Measurements from ENCODE around the gene ATP2B3. TPM values are rescaled to one million over a fixed set of nuclear protein-coding genes. Genes with fewer than 3 reads are reported as not detected.
A peak's percentile ranks its signal among the peaks of the same experiment; 100 is the strongest.

ATP2B3 gene
- polyA plus RNA-seq, 1 donor from 2014 or later: 5.3 TPM

DNA sequence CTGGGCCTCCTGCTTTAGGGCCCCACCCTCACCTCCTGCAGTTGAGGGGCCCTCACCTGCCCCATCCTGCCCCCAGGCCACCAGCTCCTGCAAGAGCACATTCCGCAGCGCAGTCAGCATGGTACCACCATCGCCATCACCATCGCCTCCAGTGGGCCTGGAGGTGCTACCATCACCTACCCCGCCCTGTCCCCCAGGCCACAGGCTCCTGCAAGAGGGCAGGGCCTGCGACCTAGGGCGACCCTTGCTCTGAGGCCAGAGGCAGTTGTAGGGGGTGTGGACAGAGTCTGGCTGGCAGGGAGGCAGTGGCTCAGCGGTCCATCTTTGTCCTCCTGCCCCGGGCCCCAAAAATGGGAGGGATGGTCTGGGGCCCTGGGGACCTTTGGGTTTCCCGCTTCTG lies 43.2 kb upstream of the ATP2B3 start:
- Histone ChIP-seq H3K79me2 (replicated peaks; ENCODE audit: insufficient read depth, low read length) (no peaks in the 10 kb centered on the region), H3F3A (ENCODE audit: insufficient read depth, low read length, poor library complexity, severe bottlenecking) (no peaks in the 10 kb centered on the region), H4K20me1 (ENCODE audit: insufficient read depth) (no peaks in the 10 kb centered on the region), H3K9me2 (ENCODE audit: insufficient read depth, low read length) (no peaks in the 10 kb centered on the region), H3K27me3 (ENCODE audit: insufficient read depth, low read depth, low read length) (peaks cover 5% of the 10 kb centered on the region), H3K9ac (ENCODE audit: low read length) (no peak overlapping the region), H3K36me3 (ENCODE audit: insufficient read depth, low read length) (no peaks in the 10 kb centered on the region), H3K27ac (ENCODE audit: low read length) (no peak overlapping the region), H3K4me2 (ENCODE audit: low read length) (no peak overlapping the region), H3K9me3 (ENCODE audit: low read length) (no peaks in the 10 kb centered on the region), H2AFZ (ENCODE audit: low read depth, low read length) (no peak overlapping the region), H3K4me3 (ENCODE audit: low read length) (no peak overlapping the region)
- TF ChIP-seq, protein P1, sequence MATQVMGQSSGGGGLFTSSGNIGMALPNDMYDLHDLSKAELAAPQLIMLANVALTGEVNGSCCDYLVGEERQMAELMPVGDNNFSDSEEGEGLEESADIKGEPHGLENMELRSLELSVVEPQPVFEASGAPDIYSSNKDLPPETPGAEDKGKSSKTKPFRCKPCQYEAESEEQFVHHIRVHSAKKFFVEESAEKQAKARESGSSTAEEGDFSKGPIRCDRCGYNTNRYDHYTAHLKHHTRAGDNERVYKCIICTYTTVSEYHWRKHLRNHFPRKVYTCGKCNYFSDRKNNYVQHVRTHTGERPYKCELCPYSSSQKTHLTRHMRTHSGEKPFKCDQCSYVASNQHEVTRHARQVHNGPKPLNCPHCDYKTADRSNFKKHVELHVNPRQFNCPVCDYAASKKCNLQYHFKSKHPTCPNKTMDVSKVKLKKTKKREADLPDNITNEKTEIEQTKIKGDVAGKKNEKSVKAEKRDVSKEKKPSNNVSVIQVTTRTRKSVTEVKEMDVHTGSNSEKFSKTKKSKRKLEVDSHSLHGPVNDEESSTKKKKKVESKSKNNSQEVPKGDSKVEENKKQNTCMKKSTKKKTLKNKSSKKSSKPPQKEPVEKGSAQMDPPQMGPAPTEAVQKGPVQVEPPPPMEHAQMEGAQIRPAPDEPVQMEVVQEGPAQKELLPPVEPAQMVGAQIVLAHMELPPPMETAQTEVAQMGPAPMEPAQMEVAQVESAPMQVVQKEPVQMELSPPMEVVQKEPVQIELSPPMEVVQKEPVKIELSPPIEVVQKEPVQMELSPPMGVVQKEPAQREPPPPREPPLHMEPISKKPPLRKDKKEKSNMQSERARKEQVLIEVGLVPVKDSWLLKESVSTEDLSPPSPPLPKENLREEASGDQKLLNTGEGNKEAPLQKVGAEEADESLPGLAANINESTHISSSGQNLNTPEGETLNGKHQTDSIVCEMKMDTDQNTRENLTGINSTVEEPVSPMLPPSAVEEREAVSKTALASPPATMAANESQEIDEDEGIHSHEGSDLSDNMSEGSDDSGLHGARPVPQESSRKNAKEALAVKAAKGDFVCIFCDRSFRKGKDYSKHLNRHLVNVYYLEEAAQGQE (IDR thresholded peaks at IDR 0.05; ENCODE audit: borderline replicate concordance): no peak
- TF ChIP-seq SMC3 (conservative IDR thresholded peaks at IDR 0.05; ENCODE audit: poor library complexity) (no peak), TAF1 (IDR thresholded peaks at IDR 0.05; ENCODE audit: low read depth) (no peak), RAD21 (conservative IDR thresholded peaks at IDR 0.05) (no peak), POLR2AphosphoS5 (IDR thresholded peaks at IDR 0.05) (no peak), EZH2 (IDR thresholded peaks at IDR 0.05; ENCODE audit: borderline replicate concordance, insufficient read depth, low read length, poor library complexity, severe bottlenecking) (no peak), EP300 (conservative IDR thresholded peaks at IDR 0.05; ENCODE audit: poor library complexity, severe bottlenecking) (no peak), MXI1 (conservative IDR thresholded peaks at IDR 0.05; ENCODE audit: poor library complexity, severe bottlenecking) (no peak)
- TF ChIP-seq, protein P2, sequence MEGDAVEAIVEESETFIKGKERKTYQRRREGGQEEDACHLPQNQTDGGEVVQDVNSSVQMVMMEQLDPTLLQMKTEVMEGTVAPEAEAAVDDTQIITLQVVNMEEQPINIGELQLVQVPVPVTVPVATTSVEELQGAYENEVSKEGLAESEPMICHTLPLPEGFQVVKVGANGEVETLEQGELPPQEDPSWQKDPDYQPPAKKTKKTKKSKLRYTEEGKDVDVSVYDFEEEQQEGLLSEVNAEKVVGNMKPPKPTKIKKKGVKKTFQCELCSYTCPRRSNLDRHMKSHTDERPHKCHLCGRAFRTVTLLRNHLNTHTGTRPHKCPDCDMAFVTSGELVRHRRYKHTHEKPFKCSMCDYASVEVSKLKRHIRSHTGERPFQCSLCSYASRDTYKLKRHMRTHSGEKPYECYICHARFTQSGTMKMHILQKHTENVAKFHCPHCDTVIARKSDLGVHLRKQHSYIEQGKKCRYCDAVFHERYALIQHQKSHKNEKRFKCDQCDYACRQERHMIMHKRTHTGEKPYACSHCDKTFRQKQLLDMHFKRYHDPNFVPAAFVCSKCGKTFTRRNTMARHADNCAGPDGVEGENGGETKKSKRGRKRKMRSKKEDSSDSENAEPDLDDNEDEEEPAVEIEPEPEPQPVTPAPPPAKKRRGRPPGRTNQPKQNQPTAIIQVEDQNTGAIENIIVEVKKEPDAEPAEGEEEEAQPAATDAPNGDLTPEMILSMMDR (IDR thresholded peaks at IDR 0.05; ENCODE audit: poor library complexity, severe bottlenecking): no peak

DNA sequence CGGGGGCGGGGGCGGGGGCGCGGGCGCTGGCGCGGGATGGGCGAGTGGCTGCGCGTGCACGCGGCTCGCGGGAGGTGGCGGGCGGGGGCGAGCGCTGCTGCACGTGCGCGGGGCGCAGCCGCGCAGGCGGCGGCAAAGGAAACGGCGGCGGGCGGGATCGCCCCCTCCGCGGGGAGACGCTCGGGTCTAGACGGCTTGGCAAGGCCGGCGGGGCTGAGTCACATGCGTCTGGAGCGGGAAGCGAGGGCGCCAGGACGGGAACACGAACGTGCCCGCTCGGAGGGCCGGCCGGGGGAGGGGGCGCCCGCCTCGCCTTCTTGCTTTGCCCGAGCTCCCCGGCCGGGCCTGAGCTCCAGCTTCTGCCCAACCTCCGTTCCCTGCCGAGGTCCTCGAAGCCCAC lies 42.7 kb upstream of the ATP2B3 start:
- Histone ChIP-seq H3K4me3 (ENCODE audit: low read length) (peak overlapping the region; percentile 45), H3F3A (ENCODE audit: insufficient read depth, low read length, poor library complexity, severe bottlenecking) (no peaks in the 10 kb centered on the region), H3K79me2 (replicated peaks; ENCODE audit: insufficient read depth, low read length) (no peaks in the 10 kb centered on the region), H3K4me2 (ENCODE audit: low read length) (no peak overlapping the region), H3K36me3 (ENCODE audit: insufficient read depth, low read length) (no peaks in the 10 kb centered on the region), H3K9me3 (ENCODE audit: low read length) (no peaks in the 10 kb centered on the region), H2AFZ (ENCODE audit: low read depth, low read length) (no peak overlapping the region), H3K9ac (ENCODE audit: low read length) (no peak overlapping the region), H3K27ac (ENCODE audit: low read length) (no peak overlapping the region), H3K27me3 (ENCODE audit: insufficient read depth, low read depth, low read length) (peaks cover 5% of the 10 kb centered on the region), H4K20me1 (ENCODE audit: insufficient read depth) (no peaks in the 10 kb centered on the region), H3K9me2 (ENCODE audit: insufficient read depth, low read length) (no peaks in the 10 kb centered on the region)
- no peak for TF ChIP-seq POLR2AphosphoS5 (IDR thresholded peaks at IDR 0.05)
- no peak for TF ChIP-seq RAD21 (conservative IDR thresholded peaks at IDR 0.05)
- TF ChIP-seq MXI1 (conservative IDR thresholded peaks at IDR 0.05; ENCODE audit: poor library complexity, severe bottlenecking): no peak
- TF ChIP-seq, protein P1 (IDR thresholded peaks at IDR 0.05; ENCODE audit: borderline replicate concordance): no peak
- no peak for TF ChIP-seq EZH2 (IDR thresholded peaks at IDR 0.05; ENCODE audit: borderline replicate concordance, insufficient read depth, low read length, poor library complexity, severe bottlenecking)
- TF ChIP-seq TAF1 (IDR thresholded peaks at IDR 0.05; ENCODE audit: low read depth): no peak
- no peak for TF ChIP-seq SMC3 (conservative IDR thresholded peaks at IDR 0.05; ENCODE audit: poor library complexity)
- TF ChIP-seq EP300 (conservative IDR thresholded peaks at IDR 0.05; ENCODE audit: poor library complexity, severe bottlenecking): no peak
- TF ChIP-seq, protein P2 (IDR thresholded peaks at IDR 0.05; ENCODE audit: poor library complexity, severe bottlenecking): no peak

All from neural cell (in vitro differentiated cells).